ENCODE measurements around the gene AMHR2. TPM values are rescaled to one million over a fixed set of nuclear protein-coding genes. Genes with fewer than 3 reads are reported as not detected.

The AMHR2 gene
- polyA plus RNA-seq, 1 donor from 2014 or later = not detected

DNA sequence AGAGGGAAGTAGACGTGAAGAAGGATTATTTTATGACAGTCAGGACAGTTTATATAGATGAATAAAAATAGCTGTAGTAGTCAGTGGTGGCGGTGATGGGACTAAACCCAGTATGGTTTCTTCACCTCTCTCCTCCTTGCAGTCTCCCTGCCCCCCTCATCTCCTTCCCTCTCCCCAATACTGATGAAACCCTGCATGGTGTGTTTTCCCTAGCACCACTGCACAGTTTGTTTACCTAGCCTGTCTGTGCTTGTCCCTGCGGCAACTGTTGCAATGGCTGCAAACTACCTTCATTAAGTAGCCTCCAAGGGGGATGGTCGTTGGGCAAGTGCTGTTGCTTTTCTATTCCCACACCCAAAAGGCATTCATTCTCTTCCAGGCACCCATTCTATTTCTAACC, 43.0 kb downstream of the AMHR2 start:
- H3K9me2 ChIP-seq (ENCODE audit: insufficient read depth, low read length) = no peaks in the 10 kb centered on the region
- H3K4me3 ChIP-seq (ENCODE audit: low read length) = no peak overlapping the region
- TF ChIP-seq EZH2 (IDR thresholded peaks at IDR 0.05; ENCODE audit: borderline replicate concordance, insufficient read depth, low read length, poor library complexity, severe bottlenecking) (no peak), RAD21 (conservative IDR thresholded peaks at IDR 0.05) (no peak), TAF1 (IDR thresholded peaks at IDR 0.05; ENCODE audit: low read depth) (no peak), MXI1 (conservative IDR thresholded peaks at IDR 0.05; ENCODE audit: poor library complexity, severe bottlenecking) (no peak), SMC3 (conservative IDR thresholded peaks at IDR 0.05; ENCODE audit: poor library complexity) (no peak), POLR2AphosphoS5 (IDR thresholded peaks at IDR 0.05) (no peak), EP300 (conservative IDR thresholded peaks at IDR 0.05; ENCODE audit: poor library complexity, severe bottlenecking) (no peak), CTCF (IDR thresholded peaks at IDR 0.05; ENCODE audit: poor library complexity, severe bottlenecking) (no peak)
- TF ChIP-seq, protein P1, sequence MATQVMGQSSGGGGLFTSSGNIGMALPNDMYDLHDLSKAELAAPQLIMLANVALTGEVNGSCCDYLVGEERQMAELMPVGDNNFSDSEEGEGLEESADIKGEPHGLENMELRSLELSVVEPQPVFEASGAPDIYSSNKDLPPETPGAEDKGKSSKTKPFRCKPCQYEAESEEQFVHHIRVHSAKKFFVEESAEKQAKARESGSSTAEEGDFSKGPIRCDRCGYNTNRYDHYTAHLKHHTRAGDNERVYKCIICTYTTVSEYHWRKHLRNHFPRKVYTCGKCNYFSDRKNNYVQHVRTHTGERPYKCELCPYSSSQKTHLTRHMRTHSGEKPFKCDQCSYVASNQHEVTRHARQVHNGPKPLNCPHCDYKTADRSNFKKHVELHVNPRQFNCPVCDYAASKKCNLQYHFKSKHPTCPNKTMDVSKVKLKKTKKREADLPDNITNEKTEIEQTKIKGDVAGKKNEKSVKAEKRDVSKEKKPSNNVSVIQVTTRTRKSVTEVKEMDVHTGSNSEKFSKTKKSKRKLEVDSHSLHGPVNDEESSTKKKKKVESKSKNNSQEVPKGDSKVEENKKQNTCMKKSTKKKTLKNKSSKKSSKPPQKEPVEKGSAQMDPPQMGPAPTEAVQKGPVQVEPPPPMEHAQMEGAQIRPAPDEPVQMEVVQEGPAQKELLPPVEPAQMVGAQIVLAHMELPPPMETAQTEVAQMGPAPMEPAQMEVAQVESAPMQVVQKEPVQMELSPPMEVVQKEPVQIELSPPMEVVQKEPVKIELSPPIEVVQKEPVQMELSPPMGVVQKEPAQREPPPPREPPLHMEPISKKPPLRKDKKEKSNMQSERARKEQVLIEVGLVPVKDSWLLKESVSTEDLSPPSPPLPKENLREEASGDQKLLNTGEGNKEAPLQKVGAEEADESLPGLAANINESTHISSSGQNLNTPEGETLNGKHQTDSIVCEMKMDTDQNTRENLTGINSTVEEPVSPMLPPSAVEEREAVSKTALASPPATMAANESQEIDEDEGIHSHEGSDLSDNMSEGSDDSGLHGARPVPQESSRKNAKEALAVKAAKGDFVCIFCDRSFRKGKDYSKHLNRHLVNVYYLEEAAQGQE (IDR thresholded peaks at IDR 0.05; ENCODE audit: borderline replicate concordance) = no peak
- no peak overlapping the region for H2AFZ ChIP-seq (ENCODE audit: low read depth, low read length)
- H3K36me3 ChIP-seq (ENCODE audit: insufficient read depth, low read length) = peaks cover 19% of the 10 kb centered on the region
- H3K9ac ChIP-seq (ENCODE audit: low read length) = no peak overlapping the region
- H3K27ac ChIP-seq (ENCODE audit: low read length) = no peak overlapping the region
- no peaks in the 10 kb centered on the region for H3F3A ChIP-seq (ENCODE audit: insufficient read depth, low read length, poor library complexity, severe bottlenecking)
- H3K27me3 ChIP-seq (ENCODE audit: insufficient read depth, low read depth, low read length) = no peaks in the 10 kb centered on the region
- H3K79me2 ChIP-seq (replicated peaks; ENCODE audit: insufficient read depth, low read length) = peaks cover 20% of the 10 kb centered on the region
- H3K9me3 ChIP-seq (ENCODE audit: low read length) = no peaks in the 10 kb centered on the region
- no peak overlapping the region for H3K4me2 ChIP-seq (ENCODE audit: low read length)
- H4K20me1 ChIP-seq (ENCODE audit: insufficient read depth) = peaks cover 26% of the 10 kb centered on the region

DNA sequence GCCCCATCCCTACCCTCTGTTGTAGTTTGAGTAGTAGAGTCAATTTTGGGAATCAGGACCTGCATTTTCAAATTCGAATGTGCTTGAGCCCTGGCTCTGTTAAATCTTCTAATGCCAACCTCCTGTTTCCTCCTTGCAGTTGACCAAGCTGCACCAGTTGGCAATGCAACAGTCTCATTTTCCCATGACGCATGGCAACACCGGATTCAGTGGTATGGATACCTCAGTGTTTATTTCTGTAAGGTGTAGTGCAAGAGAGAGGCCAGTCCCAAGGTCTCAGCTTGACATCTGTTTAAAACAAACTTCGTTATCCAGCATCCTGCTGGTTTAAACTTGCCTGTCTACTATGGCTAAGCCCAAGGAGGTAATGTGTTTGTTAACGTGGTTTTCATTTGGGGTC, 43.4 kb downstream of the AMHR2 start:
- Histone ChIP-seq H4K20me1 (ENCODE audit: insufficient read depth) (peaks cover 26% of the 10 kb centered on the region), H3K9ac (ENCODE audit: low read length) (no peak overlapping the region), H3F3A (ENCODE audit: insufficient read depth, low read length, poor library complexity, severe bottlenecking) (no peaks in the 10 kb centered on the region), H2AFZ (ENCODE audit: low read depth, low read length) (no peak overlapping the region), H3K27ac (ENCODE audit: low read length) (no peak overlapping the region), H3K4me2 (ENCODE audit: low read length) (no peak overlapping the region), H3K9me2 (ENCODE audit: insufficient read depth, low read length) (no peaks in the 10 kb centered on the region), H3K27me3 (ENCODE audit: insufficient read depth, low read depth, low read length) (no peaks in the 10 kb centered on the region), H3K36me3 (ENCODE audit: insufficient read depth, low read length) (peaks cover 17% of the 10 kb centered on the region), H3K4me3 (ENCODE audit: low read length) (no peak overlapping the region), H3K9me3 (ENCODE audit: low read length) (no peaks in the 10 kb centered on the region), H3K79me2 (replicated peaks; ENCODE audit: insufficient read depth, low read length) (peaks cover 16% of the 10 kb centered on the region)
- TF ChIP-seq RAD21 (conservative IDR thresholded peaks at IDR 0.05) (no peak), SMC3 (conservative IDR thresholded peaks at IDR 0.05; ENCODE audit: poor library complexity) (no peak), TAF1 (IDR thresholded peaks at IDR 0.05; ENCODE audit: low read depth) (no peak), MXI1 (conservative IDR thresholded peaks at IDR 0.05; ENCODE audit: poor library complexity, severe bottlenecking) (no peak), EZH2 (IDR thresholded peaks at IDR 0.05; ENCODE audit: borderline replicate concordance, insufficient read depth, low read length, poor library complexity, severe bottlenecking) (no peak), EP300 (conservative IDR thresholded peaks at IDR 0.05; ENCODE audit: poor library complexity, severe bottlenecking) (no peak)

Data from neural cell (in vitro differentiated cells).